Retina (tissue), 1 donor: Measurements from ENCODE around the gene DDX46.
"Not testable (repeated sequence)": the region's sequence is repeated elsewhere in the genome, so short reads cannot be mapped to it uniquely, and the experiment has no call there.

Experiments
- DNase-seq: peaks from one replicate; pipeline ENCODE4 v3.0.0-alpha.2; 2016

Gene DDX46

DNA sequence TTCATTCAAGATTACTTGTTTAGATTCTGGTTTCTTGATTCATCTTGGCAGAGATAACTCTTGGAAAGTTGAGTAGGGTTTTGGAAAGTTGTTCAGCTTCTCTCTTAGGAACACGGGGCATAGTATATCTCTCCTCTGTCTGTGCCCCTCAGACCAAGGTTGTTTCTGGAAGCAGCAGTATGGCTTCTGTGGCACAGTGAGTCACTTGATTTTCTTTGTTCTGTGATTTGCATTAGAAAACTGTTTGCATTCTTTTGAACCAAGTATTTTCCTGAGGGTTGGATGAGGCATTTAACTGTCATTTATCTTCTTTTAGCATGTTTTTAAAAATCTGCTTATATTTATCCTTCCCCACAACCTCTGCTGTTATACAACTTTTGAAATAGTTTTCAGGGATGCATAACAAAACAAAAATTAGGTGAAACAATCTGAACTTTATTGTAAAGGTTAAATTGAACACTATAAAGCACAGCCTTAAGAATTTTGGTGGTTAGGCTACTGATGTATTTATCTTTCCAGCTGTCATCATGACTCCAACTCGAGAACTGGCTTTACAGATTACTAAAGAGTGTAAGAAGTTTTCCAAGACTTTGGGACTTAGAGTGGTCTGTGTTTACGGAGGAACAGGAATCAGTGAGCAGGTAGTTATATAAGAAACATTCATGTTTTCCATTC is 26.5 kb downstream of the DDX46 start:
- no peak for DNase-seq

DNA sequence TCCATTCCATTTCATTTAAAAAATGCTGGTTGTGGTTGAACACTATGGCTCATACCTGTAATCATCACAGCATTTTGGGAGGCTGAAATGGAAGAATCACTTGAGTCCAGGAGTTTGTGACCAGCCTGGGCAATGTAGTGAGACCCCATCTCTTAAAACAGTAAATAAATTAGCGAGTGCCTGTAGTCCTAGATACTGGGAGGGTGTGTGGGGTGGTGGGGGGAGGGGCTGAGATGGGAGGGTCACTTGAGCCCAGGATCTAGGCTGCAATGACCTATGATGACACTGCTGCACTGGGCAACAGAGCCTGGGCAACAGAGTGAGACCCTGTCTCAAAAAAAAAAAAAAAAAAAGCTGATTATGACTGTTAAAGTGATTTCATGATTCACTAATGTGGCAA is 29.1 kb downstream of the DDX46 start:
- DNase-seq = no peak

DNA sequence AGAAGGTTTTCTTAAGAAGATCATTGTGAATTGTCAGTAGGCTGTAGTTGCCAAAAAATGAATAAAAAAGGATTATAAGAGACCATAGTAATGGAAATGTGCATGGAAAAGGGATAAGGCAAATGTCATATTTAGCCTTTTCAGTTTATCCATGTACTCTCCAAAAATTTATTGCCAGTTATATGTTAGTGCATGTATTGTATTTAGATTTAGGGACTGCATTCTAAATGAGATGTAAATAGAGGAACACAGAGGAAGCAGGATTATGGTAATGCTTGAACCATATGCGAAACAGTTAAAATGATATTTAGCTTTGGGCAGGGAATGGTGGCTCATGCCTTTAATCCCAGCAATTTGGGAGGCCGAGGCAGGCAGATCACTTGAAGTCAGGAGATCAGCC is 33.0 kb downstream of the DDX46 start:
- no peak for DNase-seq

DNA sequence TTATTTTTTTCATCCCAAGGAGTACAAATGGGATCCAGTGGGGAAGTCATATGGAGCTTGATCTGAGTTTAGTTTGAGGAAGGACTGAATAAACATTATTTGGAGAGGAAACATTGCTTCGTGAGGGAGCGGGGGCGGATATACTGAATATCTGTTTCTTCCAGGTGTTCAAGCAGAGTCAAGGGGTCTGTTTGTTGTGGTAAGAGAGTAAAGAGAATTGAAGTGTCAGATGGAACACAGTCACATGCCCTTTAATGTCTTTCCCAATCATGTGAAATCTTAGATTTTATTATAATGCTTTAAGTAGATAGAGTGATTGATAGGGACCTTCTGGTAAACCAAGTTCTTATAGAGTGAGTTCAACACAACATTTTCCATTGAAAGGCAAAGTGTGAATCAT is 33.7 kb downstream of the DDX46 start:
- DNase-seq = no peak

DNA sequence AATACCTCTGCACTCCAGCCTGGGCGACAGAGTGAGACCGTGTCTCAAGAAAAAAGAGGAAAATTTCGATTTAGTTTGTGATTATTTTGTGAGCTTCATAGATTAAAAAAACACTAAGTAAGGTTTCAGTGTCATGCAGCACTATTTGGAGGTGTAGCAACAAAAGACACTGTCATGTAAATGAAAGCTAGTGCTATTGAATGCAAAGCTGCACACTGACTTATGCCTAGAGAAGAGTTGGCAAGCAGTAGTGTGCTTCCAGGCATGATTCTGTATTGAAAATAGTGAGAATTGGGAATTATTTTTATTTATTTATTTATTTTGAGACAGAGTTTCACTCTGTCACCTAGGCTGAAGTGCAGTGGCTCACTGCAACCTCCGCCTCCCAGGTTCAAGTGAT is 34.5 kb downstream of the DDX46 start:
- DNase-seq = no peak

DNA sequence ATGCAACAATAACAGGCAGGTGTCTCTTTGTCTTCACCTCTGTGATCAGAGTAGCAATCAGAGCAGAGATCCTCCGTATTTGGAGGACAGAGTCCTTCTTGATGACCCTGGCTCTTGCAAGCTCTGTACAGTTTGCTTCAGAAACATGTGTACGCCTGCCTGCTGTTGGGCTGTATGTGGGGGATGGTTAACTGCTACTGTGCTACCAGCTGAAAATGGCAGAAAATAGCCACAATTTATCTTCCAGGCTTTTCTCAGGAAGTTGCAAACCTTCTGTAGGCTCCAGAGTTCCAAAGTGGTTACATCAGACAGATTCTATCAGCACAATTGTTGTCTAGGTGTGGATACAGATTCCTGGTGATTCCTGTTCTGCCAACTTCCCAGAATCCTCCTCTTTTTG is 35.5 kb downstream of the DDX46 start:
- DNase-seq = no peak

DNA sequence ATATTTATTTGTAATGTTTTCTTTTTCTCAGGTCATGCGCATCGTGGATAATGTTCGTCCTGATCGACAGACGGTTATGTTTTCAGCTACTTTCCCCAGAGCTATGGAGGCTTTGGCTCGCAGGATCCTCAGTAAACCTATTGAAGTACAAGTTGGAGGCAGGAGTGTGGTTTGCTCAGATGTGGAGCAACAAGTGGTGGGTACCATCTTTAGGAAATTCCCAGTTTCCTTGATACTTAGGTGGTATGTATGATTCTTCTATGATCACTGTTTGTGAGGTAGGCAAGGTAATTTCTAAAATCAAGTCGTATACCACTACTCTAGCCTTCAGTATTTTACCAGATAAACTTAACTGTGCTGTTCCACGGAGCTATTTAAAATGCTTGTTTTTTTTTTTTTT is 36.2 kb downstream of the DDX46 start:
- DNase-seq = no peak

DNA sequence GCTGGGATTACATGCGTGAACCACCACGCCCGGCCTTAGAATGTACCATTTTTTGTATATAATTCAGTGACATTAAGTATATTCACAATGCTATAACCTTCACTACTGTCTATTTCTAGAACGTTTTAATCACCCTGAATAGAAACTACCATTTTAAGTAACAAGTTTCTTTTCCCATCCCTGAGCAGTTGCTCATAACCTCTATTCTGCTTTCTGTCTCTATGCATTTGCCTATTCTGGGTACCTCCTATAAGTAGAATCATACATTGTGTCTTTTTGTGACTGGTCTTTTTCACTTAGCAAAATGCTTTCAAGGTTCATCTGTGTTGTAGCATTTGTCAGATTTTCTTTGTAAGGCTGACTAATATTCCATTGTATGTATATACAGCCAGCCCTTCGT is 39.9 kb downstream of the DDX46 start:
- DNase-seq = no peak

DNA sequence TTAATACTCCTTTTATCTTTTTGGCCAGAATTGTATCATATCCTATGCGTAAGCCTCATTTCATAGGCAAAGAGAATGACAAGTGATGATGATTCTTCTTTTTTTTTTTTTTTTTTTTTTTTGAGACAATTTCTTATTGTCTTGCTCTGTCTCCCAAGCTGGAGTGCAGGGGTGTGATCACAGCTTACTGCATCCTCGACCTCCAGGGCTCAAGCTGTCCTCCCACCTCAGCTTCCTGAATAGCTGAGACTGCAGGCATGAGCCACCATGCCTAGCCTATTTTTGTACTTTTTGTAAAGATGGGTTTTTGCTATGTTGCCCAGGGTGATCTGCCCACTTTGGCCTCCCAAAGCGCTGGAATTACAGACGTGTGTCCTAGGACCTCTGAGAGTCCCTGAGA is 45.2 kb downstream of the DDX46 start:
- DNase-seq = no peak

DNA sequence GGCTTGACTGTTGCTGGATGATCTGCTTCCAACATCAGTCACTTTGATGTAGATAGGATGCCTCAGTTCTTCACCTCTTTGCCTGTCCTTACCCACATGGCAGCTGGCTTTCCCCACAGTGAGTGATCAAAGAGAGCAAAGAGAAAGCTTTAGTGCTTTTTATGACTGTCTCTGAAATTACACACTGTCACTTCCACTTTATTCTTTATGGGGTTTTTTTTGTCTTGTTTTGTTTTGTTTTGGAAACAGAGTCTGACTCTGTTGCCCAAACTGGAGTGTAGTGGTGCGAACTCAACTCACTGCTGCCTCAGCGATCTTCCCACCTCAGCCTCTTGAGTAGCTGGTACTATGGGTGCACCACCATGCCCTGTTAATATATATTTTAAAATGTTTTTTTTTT is 54.8 kb downstream of the DDX46 start:
- DNase-seq = no peak

DNA sequence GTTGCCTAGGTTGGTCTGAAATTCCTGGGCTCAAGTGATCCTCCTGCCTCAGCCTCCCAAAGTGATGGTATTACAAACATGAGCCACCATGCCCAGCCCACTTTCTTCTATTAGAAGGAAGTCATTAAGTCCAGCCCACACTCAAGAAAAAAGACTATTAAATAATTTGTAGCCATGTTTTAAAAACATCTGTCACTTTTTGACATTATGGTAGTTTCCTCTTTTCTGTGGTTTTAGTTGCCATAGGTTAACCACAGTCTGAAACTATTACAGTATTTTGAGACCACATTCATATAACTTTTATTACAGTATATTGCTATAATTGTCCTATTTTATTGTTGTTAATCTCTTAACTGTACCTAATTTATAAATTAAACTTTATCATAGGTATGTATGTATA is 55.2 kb downstream of the DDX46 start:
- DNase-seq = no peak

DNA sequence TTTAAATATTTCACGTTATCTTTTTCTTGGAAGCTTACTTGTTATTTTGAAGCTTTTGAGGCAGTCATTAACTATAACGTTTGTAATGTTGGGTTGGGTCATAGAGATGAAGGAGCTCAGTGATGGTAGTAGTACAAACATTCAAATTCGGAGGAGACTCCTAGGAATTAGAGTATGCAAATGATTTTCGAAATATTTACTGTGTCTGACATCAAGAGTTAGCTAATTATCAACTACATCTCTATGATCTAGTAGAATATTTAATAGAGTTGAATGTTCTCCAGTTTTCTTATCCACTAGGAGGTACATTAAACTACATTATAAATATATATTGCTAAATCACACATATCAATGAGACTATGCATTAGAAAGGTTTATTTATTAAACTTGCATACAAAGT is 58.4 kb downstream of the DDX46 start:
- DNase-seq = no peak

DNA sequence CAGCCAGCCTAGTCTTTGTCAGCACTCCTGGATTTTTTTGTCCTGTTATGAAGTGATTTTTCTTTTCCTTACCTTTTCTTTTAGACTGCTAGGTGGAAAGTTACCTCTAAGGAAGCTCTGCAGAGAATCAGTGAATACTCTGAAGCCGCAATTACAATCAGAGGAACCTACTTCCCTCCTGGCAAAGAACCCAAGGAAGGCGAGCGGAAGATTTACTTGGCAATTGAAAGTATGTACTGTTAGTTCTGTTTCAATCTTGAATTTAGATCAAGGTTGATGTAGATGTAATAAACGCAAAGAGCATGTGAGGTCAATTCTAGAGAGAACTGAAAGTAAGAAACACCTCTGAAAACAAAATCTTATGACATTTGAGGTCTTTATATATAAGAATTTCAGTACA is 60.2 kb downstream of the DDX46 start:
- DNase-seq = no peak

DNA sequence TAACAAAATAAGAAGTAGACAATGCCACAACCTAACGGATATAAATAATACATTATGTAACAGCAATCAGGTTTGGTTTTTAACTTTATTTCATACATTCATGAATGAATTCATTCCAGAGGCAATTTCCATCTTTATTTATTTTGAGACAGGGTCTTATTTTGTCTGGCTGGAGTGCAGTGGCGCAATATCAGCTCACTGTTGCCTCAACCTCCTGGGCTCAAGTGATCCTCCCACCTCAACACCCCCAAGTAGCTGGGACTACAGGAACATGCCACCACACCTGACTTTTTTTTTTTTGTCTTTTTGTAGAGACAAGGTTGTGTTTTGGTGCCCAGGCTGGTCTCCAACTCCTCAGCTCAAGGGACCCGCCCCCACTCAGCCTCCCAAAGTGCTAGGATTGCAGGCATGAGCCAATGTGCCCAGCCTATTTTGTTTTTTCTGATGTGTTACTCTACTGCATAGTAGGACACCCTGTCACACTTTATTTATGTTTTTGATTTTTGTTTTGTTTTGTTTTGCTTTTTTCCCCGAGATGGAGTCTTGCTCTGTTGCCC is 60.9 kb downstream of the DDX46 start:
- no peak for DNase-seq

DNA sequence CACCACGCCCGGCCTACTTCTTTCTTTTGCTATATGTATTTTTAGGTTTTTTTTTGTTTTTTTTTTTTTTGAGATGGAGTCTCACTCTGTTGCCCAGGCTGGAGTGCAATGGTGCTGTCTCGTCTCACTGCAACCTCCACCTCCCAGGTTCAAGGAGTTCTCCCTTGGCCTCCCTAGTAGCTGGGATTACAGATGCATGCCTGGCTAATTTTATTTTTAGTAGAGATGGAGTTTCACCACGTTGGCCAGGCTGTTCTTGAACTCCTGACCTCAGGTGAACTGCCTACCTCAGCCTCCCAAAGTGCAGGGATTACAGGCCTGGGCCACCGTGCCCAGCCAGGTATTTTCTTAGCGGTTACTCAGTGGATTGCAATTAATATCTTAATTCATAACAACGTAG is 63.3 kb downstream of the DDX46 start:
- no peak for DNase-seq

DNA sequence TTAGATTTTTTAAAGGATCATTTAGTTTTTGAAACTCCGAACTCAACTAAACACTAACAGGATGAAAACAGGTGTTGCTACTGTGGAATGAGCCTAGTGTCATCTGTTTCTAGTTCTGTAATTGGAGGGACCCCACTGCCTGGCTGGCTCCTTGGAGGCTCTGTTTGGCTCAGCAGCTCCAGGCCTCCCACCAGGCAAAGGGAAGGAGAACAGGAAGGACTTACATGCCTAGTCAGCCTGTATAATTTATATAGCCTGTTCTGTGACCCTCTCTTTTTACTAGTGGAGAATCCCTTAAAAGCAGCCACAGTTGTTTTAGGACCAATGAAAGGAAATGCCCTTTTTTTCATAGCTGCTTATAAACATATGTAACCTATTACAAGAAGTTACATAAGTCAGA is 66.1 kb downstream of the DDX46 start:
- DNase-seq = no peak

DNA sequence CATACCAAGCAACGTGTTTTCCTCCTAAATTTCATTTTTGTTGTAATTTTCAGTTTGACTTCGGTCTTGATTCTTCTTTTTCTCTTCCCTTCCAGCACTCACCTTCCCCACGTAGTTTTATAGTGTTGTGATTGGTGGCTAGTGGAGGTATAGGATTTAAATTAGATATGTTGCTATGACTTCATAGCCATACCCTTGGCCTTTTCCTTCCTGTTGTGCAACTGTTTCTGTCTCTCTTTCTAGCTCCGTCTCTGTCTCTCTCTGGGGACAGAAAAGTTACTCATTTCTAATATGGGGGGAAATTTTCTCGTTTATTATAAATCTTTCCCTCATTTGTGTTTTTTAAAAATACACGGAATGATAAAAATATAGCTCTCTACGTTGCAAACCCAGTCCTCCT is 66.6 kb downstream of the DDX46 start:
- no peak for DNase-seq

DNA sequence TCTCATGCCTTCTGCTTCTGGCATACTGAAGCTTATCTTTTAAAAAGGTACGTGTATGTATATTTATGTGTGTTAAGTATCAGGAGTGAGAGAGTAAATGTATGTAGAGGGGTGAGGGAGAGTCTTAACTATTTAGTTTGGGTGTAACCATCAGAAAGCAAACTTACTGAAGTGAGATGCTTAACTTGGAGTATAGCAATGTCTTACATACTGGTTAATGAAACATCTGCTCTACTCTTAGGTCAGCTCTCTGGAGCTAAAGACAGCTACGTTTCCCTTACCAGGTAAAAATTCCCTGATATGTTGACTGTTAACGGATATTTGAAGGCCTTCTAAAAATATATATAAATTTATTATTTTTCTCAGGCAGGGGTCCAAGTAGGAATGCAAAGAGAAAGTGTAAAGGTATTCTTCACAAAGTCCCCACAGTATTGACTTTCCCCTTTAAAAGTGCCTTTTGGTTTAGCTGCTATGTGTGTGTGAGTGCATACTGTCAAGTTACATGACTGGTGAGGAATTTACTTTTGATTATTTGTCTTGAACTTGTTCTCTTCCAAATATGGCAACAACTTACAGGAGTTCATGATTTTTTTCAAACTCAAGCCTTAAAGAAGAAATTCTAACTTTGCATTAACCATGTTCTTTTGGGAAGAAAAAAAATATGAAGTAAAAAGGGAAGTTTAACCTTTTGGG is 74.9 kb downstream of the DDX46 start:
- DNase-seq = no peak

DNA sequence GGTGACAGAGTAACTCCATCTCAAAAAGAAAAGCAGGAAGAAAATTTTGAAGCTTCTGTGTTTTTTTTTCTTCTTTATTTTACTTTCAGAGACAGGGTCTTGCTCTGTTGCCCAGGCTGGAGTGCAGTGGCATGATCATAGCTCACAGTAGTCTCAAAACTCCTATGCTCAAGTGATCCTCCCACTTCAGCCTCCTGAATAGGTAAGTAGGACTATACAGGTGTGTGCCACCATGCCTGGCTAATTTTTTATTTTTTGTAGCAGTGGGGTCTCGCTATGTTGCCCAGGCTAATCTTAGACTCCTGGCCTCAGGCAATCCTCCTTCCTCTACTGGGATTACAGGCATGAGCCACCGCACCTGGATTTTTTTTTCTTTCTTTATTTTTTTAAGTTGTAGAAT is 77.0 kb downstream of the DDX46 start:
- DNase-seq = no peak

DNA sequence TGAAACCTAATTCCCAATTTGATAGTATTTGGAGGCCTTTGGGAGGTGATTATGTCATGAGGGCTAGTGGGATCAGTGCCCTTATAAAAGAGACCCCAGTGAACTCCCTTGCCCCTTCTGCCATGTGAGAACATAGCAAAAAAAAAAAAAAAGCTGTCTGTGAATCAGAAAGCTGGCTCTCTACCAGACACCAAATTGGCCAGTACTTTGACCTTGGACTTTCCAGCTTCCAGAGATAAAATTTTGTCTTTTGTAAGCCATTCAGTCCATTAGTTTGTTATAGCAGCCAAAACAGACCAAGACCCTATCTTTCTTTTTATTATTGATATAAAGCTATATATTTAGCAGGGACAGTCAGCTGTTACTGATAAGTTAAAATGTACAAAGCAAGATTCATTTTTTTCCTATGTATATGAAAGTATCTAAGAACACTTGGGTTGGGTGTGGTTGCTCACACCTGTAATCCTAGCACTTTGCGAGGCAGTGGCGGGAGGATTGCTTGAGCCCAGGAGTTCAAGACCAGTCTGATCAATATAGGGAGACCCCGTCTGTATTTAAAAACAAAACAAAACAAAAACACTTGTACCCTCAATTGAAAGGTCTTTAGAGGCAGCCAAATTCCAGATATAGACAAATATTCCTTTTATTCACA is 79.1 kb downstream of the DDX46 start:
- no peak for DNase-seq

DNA sequence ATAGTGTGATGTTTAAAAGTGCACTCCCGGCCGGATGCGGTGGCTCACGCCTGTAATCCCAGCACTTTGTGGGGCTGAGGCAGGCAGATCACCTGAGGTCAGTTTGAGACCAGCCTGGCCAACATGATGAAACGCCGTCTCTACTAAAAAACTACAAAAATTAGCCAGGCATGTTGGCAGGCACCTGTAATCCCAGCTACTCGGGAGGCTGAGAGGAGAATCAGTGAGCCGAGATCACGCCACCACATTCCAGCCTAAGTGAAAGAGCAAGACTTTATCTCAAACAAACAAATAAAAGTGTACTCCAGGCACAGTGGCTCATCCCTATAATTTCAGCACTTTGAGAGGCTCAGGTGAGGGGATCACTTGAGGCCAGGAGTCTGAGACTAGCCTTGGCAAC is 79.8 kb downstream of the DDX46 start:
- DNase-seq = not testable (repeated sequence)

DNA sequence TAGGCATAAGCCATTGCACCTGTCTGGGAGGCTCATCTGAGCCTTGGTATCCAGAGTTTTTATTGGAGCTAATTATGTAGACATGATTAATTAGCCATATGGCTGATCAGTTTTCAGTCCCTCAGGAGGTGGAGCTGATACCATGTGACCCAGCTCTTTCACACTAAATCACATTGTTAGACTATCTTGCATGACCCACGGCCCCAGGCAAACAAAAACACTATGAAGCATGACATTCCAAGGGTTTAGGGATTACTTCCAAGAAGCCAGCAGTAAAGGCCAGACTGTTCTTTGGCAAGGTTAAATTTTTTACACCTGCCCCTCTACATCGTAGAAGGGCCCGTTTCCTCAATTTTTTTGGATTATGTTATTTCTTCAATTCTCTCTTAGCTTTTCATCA is 82.2 kb downstream of the DDX46 start:
- no peak for DNase-seq

DNA sequence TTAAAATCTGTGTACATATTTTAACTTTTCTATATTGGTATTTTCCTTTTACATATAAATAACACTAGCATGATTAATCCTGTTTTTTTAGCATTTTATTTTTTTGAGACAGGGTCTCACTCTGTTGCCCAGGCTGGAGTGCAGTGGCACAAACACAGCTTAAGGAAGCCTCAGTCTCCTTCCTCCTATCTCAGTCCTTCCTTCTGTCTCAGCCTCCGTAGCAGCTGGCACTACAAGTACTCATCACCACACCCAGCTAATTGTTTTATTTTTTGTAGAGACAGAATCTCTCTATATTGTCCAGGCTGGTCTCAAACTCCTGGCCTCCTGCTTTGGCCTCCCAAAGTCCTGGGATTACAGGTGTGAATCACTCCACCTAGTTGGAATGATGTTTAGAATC is 85.7 kb downstream of the DDX46 start:
- no peak for DNase-seq

DNA sequence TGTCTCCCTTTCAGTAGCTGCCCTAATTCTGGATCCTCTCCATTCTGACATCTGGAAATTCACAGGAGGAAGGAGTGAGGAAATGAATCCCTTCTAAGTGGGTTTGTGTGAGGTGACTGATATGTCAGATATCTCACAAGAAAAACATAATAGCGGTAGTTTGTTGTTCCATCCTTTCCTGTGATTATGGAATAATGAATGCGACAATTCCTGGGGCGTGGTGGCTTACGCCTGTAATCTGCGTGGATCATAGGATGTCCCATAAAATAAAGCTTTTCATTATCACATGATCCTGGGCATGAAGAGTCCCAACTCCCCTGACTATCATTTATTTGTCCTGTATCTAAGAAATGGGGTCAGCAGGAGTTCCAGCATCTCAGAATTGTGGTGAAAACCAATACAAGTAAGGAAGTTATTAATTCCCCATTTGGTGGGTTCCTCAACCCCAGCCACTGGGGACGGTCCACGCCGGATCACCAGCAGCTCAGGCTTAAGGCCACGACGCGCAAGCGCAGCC is 86.8 kb downstream of the DDX46 start:
- DNase-seq = no peak
